ENCODE measurements around the gene CECR2.

DNA sequence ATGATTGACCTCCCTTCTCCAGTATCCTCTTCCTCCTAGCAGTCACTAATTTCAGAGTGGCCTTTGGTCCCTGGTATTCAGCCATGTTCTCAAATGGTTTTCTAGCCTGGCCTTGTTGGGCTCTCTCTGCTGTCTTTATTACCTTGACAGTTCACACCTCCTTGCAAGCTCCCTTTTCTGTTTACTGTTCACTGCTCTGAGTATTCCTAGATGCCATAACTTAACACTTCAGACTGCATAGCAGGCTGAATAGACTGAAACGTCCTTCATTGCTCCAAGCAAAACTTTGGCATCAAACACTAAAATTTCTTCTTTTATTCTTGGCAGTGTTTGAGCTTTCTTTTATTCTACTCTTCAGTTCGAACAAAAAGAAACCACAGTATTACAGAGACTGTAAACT is 144.4 kb downstream of the CECR2 start:
- no peak for TF ChIP-seq ZNF274 (IDR thresholded peaks at IDR 0.05; ENCODE audit: low read depth, low read length)
- no peak for TF ChIP-seq SUZ12 (IDR thresholded peaks at IDR 0.05; ENCODE audit: extremely low read depth, insufficient read depth, insufficient read length)
- TF ChIP-seq YY1 (IDR thresholded peaks at IDR 0.05; ENCODE audit: insufficient read depth, insufficient read length): no peak
